PC-9 (cell line): ENCODE data around the gene PRKCA. TPM values are rescaled to one million over a fixed set of nuclear protein-coding genes. Genes with fewer than 3 reads are reported as not detected.
"Not testable (repeated sequence)": the region's sequence is repeated elsewhere in the genome, so short reads cannot be mapped to it uniquely, and the experiment has no call there.

Source experiments
- BruUV-seq: library from RNA; stranded (reverse); fragments of 400-500 nt; replicated peaks from 2 replicates; lab custom pipeline; 2021; lab: Mats Ljungman, UMichigan
- CTCF ChIA-PET: fragments of 300-600 bp; sonication (Branson Sonifier 250); formaldehyde crosslinking; loops from one replicate; lab custom pipeline; 2022; ENCODE audit warnings: antibody characterized with exemption; lab: Charles Lee
- POLR2A ChIA-PET: fragments of 300-600 bp; sonication (Branson Sonifier 250); formaldehyde crosslinking; loops from one replicate; lab custom pipeline; 2022; ENCODE audit warnings: antibody characterized with exemption; ENCODE audit not compliant: unreplicated experiment; lab: Charles Lee
- DNase-seq, 2 experiments: peaks; one replicate each; pipeline versions ENCODE4 v3.0.0 to v3.0.0-alpha.2; 2015 to 2022; ENCODE audit warnings: mixed read lengths in 1 of 2
- H2AFZ ChIP-seq: fragments of 200-600 bp; sonication (generic); 2 replicates; pipeline ENCODE4 v1.8.1; 2017; ENCODE audit warnings: antibody characterized with exemption
- H3F3A ChIP-seq: fragments of 200-600 bp; sonication (generic); 2 replicates; pipeline ENCODE4 v1.8.1; 2017; ENCODE audit warnings: antibody characterized with exemption, mild to moderate bottlenecking, low read depth; ENCODE audit not compliant: insufficient read depth
- H3K27ac ChIP-seq: fragments of 200-600 bp; sonication (generic); 2 replicates; pipeline ENCODE4 v1.6.1; 2016; ENCODE audit warnings: mixed run types
- H3K27me3 ChIP-seq: fragments of 200-600 bp; sonication (generic); 2 replicates; pipeline ENCODE4 v1.6.1; 2016; ENCODE audit warnings: low read depth, mixed run types; ENCODE audit not compliant: insufficient read depth
- H3K36me3 ChIP-seq: fragments of 200-600 bp; sonication (generic); 2 replicates; pipeline ENCODE4 v1.6.1; 2016; ENCODE audit warnings: low read depth, mixed run types
- H3K4me1 ChIP-seq: fragments of 200-600 bp; sonication (generic); replicated peaks from 2 replicates; pipeline ENCODE4 v1.6.1; 2016; ENCODE audit warnings: mixed run types; ENCODE audit not compliant: insufficient read depth
- H3K4me2 ChIP-seq: fragments of 200-600 bp; sonication (generic); 2 replicates; pipeline ENCODE4 v1.6.1; 2017; ENCODE audit warnings: mixed run types
- H3K4me3 ChIP-seq: fragments of 200-600 bp; sonication (generic); 2 replicates; pipeline ENCODE4 v1.6.1; 2016; ENCODE audit warnings: mixed run types
- H3K79me2 ChIP-seq: fragments of 200-600 bp; sonication (generic); 2 replicates; pipeline ENCODE4 v1.6.1; 2017; ENCODE audit warnings: low read depth, mixed run types
- H3K9me2 ChIP-seq: fragments of 200-600 bp; sonication (generic); 2 replicates; pipeline ENCODE4 v1.8.1; 2017; ENCODE audit warnings: mild to moderate bottlenecking; ENCODE audit not compliant: insufficient read depth
- H3K9me3 ChIP-seq: fragments of 200-600 bp; sonication (generic); 2 replicates; pipeline ENCODE4 v1.8.1; 2016; ENCODE audit warnings: low read depth; ENCODE audit not compliant: insufficient read depth
- H4K20me1 ChIP-seq: fragments of 200-600 bp; sonication (generic); 2 replicates; pipeline ENCODE4 v1.8.1; 2017; ENCODE audit not compliant: insufficient read depth
- EZH2 ChIP-seq: fragments of 200-600 bp; sonication (generic); IDR thresholded peaks from 2 replicates; pipeline ENCODE4 v1.8.0; 2017; ENCODE audit warnings: antibody characterized with exemption, low read depth
- intact Hi-C: fragments of 100-400 bp; cut with micrococcal nuclease; formaldehyde crosslinking; loops from one replicate; pipeline ENCODE4 v1.10.0; 2022; ENCODE audit not compliant: unreplicated experiment
- total RNA-seq: library from RNA; stranded (reverse); gene quantifications from 2 replicates; pipeline ENCODE4 v1.2.3, GENCODE V29; 2021
- TF ChIP-seq, protein P1 (sequence below): fragments of 200-600 bp; sonication (generic); conservative IDR thresholded peaks from 2 replicates; pipeline ENCODE4 v1.6.1; 2017; ENCODE audit warnings: mixed run types, antibody characterized with exemption, mild to moderate bottlenecking, moderate library complexity

The PRKCA gene
- total RNA-seq, 1 experiment from 2014 or later, result 23.1 TPM

DNA sequence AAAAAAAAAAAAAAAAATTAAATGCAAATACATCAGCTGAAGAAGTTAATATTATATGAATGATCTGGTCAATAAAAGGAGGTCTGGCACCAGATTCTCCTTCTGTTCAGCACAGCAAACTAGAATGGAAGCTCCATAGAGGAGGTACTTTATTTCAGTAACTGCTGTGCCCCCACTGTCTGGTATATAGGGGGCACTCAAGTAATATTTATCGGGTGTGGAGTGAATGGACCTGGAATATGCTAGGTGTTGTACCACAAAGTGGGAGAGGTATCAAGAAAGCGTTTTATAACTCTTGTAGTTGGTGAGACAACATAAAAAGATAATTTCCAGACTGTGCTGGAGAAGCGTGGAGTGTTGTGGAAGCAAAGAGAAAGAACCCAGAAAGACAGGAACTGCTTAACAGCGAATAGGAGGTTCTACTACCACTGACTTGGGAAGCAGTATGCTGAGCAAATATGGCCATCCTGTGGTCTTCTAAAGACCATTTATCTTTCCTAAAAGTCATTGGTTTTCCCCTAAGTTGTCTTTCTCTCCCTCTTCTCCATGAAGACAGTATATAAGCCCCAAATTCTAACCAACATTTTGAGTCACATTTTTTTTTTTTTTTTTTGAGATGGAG is 12.2 kb upstream of the PRKCA start:
- no peak for DNase-seq
- Histone ChIP-seq H3K4me1 (no peaks in the 10 kb centered on the region), H3K27ac (no peak overlapping the region), H3K27me3 (no peaks in the 10 kb centered on the region), H3K9me3 (no peaks in the 10 kb centered on the region), H3K4me2 (no peak overlapping the region), H2AFZ (no peak overlapping the region), H3K4me3 (no peak overlapping the region), H3K79me2 (no peaks in the 10 kb centered on the region), H3F3A (no peaks in the 10 kb centered on the region), H4K20me1 (no peaks in the 10 kb centered on the region), H3K36me3 (no peaks in the 10 kb centered on the region), H3K9me2 (no peaks in the 10 kb centered on the region)
- ChIA-PET POLR2A (interaction anchor here (0.6 kb wide), 1 partner anchor 259 kb away, joined by 4 read pairs; no protein-coding TSS in a partner anchor), CTCF (no interaction called here)
- no TSS peak for BruUV-seq
- intact Hi-C loops, result no loop called here
- TF ChIP-seq, protein P1, sequence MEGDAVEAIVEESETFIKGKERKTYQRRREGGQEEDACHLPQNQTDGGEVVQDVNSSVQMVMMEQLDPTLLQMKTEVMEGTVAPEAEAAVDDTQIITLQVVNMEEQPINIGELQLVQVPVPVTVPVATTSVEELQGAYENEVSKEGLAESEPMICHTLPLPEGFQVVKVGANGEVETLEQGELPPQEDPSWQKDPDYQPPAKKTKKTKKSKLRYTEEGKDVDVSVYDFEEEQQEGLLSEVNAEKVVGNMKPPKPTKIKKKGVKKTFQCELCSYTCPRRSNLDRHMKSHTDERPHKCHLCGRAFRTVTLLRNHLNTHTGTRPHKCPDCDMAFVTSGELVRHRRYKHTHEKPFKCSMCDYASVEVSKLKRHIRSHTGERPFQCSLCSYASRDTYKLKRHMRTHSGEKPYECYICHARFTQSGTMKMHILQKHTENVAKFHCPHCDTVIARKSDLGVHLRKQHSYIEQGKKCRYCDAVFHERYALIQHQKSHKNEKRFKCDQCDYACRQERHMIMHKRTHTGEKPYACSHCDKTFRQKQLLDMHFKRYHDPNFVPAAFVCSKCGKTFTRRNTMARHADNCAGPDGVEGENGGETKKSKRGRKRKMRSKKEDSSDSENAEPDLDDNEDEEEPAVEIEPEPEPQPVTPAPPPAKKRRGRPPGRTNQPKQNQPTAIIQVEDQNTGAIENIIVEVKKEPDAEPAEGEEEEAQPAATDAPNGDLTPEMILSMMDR, result no peak
- no peak for TF ChIP-seq EZH2

- no peak for DNase-seq
- POLR2A ChIA-PET, result no interaction called here
- intact Hi-C loops, result no loop called here
- TF ChIP-seq, protein P1, result no peak
- TF ChIP-seq EZH2, result no peak
- no peaks in the 10 kb centered on the region for H4K20me1 ChIP-seq
- no peak overlapping the region for H3K4me3 ChIP-seq
- H3K4me2 ChIP-seq, result no peak overlapping the region
- no peak overlapping the region for H2AFZ ChIP-seq
- CTCF ChIA-PET, result no interaction called here
- BruUV-seq, result no TSS peak
- H3K79me2 ChIP-seq, result no peaks in the 10 kb centered on the region
- H3K27me3 ChIP-seq, result no peaks in the 10 kb centered on the region
- H3K9me2 ChIP-seq, result no peaks in the 10 kb centered on the region
- peaks cover 11% of the 10 kb centered on the region; the same call in 1 of the 2 replicates for H3F3A ChIP-seq
- peaks cover 7% of the 10 kb centered on the region; the same call in 1 of the 2 replicates for H3K4me1 ChIP-seq
- no peaks in the 10 kb centered on the region for H3K9me3 ChIP-seq
- H3K27ac ChIP-seq, result no peak overlapping the region
- no peaks in the 10 kb centered on the region for H3K36me3 ChIP-seq
These were observed 10.1 kb upstream of the PRKCA start for GRCh38 chr17:66292353-66292752.

DNA sequence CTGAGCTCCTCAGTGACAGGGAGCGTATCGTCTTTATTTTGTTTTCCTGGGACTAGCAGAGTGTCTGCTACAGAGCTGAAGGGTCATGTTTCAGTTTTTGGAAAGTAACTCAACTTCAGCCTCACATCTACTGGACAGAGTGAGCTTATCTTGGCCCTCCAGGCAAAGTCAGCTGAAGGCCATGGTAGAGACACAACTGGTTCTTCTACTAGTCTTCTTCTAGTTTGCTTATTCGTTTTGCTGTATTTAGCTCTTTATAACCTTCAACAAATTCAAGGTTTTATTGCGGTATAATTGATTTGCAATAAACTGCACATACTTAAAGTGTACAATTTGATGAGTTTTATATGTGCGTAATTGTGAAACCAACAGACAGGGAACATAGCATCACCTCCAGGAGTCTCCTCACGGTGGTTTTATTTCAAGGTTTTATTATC is 6.1 kb upstream of the PRKCA start:
- intact Hi-C loops, result no loop called here
- DNase-seq, result no peak
- no peaks in the 10 kb centered on the region for H4K20me1 ChIP-seq
- peaks cover 6% of the 10 kb centered on the region for H3K79me2 ChIP-seq
- peaks cover 13% of the 10 kb centered on the region for H3K4me1 ChIP-seq
- H3K9me3 ChIP-seq, result no peaks in the 10 kb centered on the region
- peaks cover 11% of the 10 kb centered on the region; the same call in 1 of the 2 replicates for H3F3A ChIP-seq
- H3K9me2 ChIP-seq, result no peaks in the 10 kb centered on the region; the same call in 1 of the 2 replicates
- H3K36me3 ChIP-seq, result no peaks in the 10 kb centered on the region
- H3K27me3 ChIP-seq, result no peaks in the 10 kb centered on the region
- H3K4me3 ChIP-seq, result no peak overlapping the region
- H3K27ac ChIP-seq, result no peak overlapping the region
- POLR2A ChIA-PET, result interaction anchor here (0.6 kb wide), 1 partner anchor 51 kb away, joined by 7 read pairs; no protein-coding TSS in a partner anchor
- TF ChIP-seq EZH2, result no peak
- TF ChIP-seq, protein P1, result no peak
- no TSS peak for BruUV-seq
- no peak overlapping the region for H2AFZ ChIP-seq
- CTCF ChIA-PET, result interaction anchor here (0.6 kb wide), 1 partner anchor 119 kb away, joined by 3 read pairs; no protein-coding TSS in a partner anchor
- no peak overlapping the region for H3K4me2 ChIP-seq

GRCh38 chr17:66297443-66297842 is 5.0 kb upstream of the PRKCA start:
- H3K27ac ChIP-seq, intact Hi-C loops: not testable (repeated sequence)

More at GRCh38 chr17:66297443-66297842, 5.0 kb upstream of the PRKCA start:
- peaks cover 13% of the 10 kb centered on the region for H3K79me2 ChIP-seq
- H2AFZ ChIP-seq, H3K4me3 ChIP-seq, POLR2A ChIA-PET, DNase-seq, H3K9me3 ChIP-seq, H3K4me2 ChIP-seq, CTCF ChIA-PET, H3K27me3 ChIP-seq, H4K20me1 ChIP-seq, H3K9me2 ChIP-seq, BruUV-seq, H3K36me3 ChIP-seq: not testable (repeated sequence)
- H3F3A ChIP-seq, result peaks cover 11% of the 10 kb centered on the region; the same call in 1 of the 2 replicates
- H3K4me1 ChIP-seq, result peaks cover 16% of the 10 kb centered on the region
